ENCODE results near the gene ZNF674.
A peak's percentile ranks its signal among the peaks of the same experiment; 100 is the strongest.
"Not testable (repeated sequence)": the region's sequence is repeated elsewhere in the genome, so short reads cannot be mapped to it uniquely, and the experiment has no call there.

ZNF674 gene

GRCh38 chrX:46549914-46550313 is 4.7 kb upstream of the ZNF674 start:
- H3K27ac ChIP-seq, result no peak overlapping the region
- no peak overlapping the region for H3K4me3 ChIP-seq
- no peak for TF ChIP-seq CTCF (IDR thresholded peaks at IDR 0.05)
- no peak for DNase-seq (ENCODE audit: low spot score)

GRCh38 chrX:46547857-46548256 is 2.6 kb upstream of the ZNF674 start:
- no peak for DNase-seq (ENCODE audit: low spot score)
- Histone ChIP-seq H3K27ac (no peak overlapping the region), H3K4me3 (no peak overlapping the region)
- TF ChIP-seq CTCF (IDR thresholded peaks at IDR 0.05), result no peak

- not testable (repeated sequence) for DNase-seq (ENCODE audit: low spot score)
- Histone ChIP-seq H3K4me3 (peak overlapping the region; percentile 75), H3K27ac (peak overlapping the region; percentile 84 to 90)
These were observed 694 bp downstream of the ZNF674 start for GRCh38 chrX:46544527-46544926.

- TF ChIP-seq CTCF (IDR thresholded peaks at IDR 0.05), result no peak
- no peak overlapping the region for H3K27ac ChIP-seq
- H3K4me3 ChIP-seq, result no peak overlapping the region
- DNase-seq (ENCODE audit: low spot score), result no peak
These were observed 1.8 kb downstream of the ZNF674 start for GRCh38 chrX:46543441-46543840.

- no peak overlapping the region for H3K4me3 ChIP-seq
- H3K27ac ChIP-seq, result no peak overlapping the region
- TF ChIP-seq CTCF (IDR thresholded peaks at IDR 0.05), result no peak
- no peak for DNase-seq (ENCODE audit: low spot score)
These were observed 13.8 kb downstream of the ZNF674 start for GRCh38 chrX:46531442-46531841.

GRCh38 chrX:46530404-46530908 is 14.8 kb downstream of the ZNF674 start:
- not testable (repeated sequence) for H3K4me3 ChIP-seq; H3K27ac ChIP-seq; DNase-seq (ENCODE audit: low spot score)

GRCh38 chrX:46529740-46530403 is 15.3 kb downstream of the ZNF674 start:
- DNase-seq (ENCODE audit: low spot score); H3K27ac ChIP-seq; H3K4me3 ChIP-seq: not testable (repeated sequence)

GRCh38 chrX:46528640-46529039 is 16.6 kb downstream of the ZNF674 start:
- not testable (repeated sequence) for H3K4me3 ChIP-seq; H3K27ac ChIP-seq; DNase-seq (ENCODE audit: low spot score)

GRCh38 chrX:46506076-46506475 is 39.1 kb downstream of the ZNF674 start:
- Histone ChIP-seq H3K27ac (no peak overlapping the region), H3K4me3 (no peak overlapping the region)
- DNase-seq (ENCODE audit: low spot score), result no peak
- no peak for TF ChIP-seq CTCF (IDR thresholded peaks at IDR 0.05)
